Epithelial cell of esophagus (primary cell): ENCODE measurements around the gene CMC1.

Experiments used
- DNase-seq: peaks from one replicate; pipeline ENCODE4 v3.0.0; 2010; ENCODE audit warnings: low read depth
- H3K4me3 ChIP-seq: 2 replicates; pipeline ENCODE4 v1.5.1; 2011; ENCODE audit warnings: mild to moderate bottlenecking, low read length, control low read depth
- CTCF ChIP-seq: IDR thresholded peaks from 2 replicates; pipeline ENCODE4 v1.5.1; 2011; ENCODE audit warnings: low read depth, mild to moderate bottlenecking, low read length, control low read depth, inconsistent platforms; ENCODE audit not compliant: insufficient read depth; ENCODE audit errors: missing control alignments

The CMC1 gene

GRCh38 chr3:28294667-28295413, 53.4 kb downstream of the CMC1 start:
- no peak for TF ChIP-seq CTCF

DNA sequence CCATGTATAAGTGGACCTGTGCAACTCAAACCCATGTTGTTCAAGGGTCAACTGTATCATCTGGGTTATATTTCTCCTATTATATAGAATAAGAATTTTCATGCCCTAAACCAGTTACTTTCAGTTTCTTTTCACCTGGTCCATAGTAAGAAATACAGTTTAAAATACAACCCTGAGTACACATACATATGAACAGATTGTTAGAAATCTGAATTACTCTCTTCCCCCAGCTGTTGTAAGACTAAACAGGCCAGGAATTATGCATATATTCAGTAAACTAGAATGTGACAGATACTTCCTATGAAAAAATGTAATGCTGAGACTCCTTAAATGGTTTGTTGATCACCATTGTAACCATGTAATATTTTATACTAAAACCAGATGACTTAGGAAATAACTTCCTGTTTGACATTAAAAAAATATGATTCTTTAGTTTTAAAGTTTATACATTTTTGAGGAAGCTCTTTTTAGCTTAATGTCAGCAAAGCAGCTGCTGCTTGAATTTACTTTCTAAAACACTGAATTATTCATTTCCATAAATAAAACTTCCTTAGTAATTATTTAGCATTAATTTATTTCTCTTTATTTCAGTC, 54.6 kb downstream of the CMC1 start:
- no peak for TF ChIP-seq CTCF
- no peak for DNase-seq
- no peak overlapping the region for H3K4me3 ChIP-seq

More at GRCh38 chr3:28294667-28295413, 53.4 kb downstream of the CMC1 start:
- DNase-seq, result no peak
- no peak overlapping the region for H3K4me3 ChIP-seq

GRCh38 chr3:28299705-28300104, 58.3 kb downstream of the CMC1 start:
- H3K4me3 ChIP-seq, result no peak overlapping the region
- TF ChIP-seq CTCF, result no peak
- DNase-seq, result no peak

DNA sequence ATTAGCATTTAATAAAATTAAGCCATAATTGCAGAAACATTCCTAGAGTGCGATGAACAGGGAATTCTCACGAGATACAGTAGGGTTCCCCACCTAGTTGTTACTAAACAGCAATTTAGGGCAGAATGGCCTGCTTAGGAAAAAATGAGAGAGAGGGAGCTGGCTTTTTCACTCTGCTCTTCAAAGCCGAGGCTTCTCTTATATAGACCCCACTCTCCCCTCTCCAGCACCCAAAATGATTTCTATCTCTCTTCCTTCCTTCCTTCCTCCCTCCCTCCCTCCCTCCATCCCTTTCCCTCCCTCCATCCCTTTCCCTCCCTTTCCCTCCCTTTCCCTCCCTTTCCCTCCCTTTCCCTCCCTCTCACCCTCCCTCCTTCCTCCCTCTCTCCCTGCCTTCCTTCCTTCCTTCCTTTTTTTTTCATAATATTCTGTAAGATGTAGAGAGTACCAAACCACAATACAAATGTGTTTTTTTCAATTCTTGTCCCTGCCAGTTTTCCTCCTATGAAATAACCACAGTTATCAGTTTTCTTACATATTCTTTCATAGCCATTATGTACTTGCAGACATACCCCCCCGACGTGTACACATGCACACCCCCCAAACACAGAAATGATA, 59.0 kb downstream of the CMC1 start:
- no peak overlapping the region for H3K4me3 ChIP-seq
- no peak for DNase-seq
- TF ChIP-seq CTCF, result no peak

DNA sequence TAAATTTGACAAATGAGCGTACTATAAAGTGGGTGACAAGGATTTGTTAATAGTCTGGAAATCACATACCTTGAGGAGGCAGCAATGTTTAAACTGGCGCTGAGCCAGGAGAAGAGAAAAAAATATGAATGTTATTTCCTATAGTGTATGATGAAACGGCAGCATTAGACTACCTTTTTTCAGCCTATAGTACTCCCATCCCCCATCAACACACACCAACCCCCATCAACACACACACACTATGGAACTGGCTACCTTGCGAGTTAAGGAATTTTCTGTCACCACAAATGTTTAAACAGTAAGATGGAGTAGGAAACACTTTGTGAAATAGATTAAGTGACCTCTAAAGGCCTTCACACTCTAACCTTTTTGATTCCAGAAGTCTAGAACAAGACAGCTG, 60.3 kb downstream of the CMC1 start:
- DNase-seq, result peak; percentile 35
- H3K4me3 ChIP-seq, result no peak overlapping the region
- TF ChIP-seq CTCF, result no peak

DNA sequence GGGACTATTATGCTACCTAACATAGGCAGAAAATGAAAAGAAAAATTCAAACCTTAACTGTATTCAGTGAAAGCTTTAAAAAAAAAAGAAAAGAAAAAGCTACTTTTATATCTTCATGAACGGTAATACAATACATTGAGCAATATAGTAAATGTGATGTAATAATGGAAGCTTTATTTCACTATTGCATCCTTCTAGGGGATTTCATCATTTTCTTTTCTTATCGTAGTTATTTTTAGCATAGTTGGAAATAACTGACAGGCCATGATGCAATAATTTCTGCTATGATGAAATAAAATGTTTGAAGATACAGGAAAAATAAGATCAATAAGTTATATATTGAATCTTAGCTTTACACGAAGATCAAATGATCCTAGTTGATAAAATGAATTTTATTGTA, 66.8 kb downstream of the CMC1 start:
- no peak for DNase-seq

More for the DNA sequence above, 66.8 kb downstream of the CMC1 start:
- no peak for TF ChIP-seq CTCF
- no peak overlapping the region for H3K4me3 ChIP-seq
